Common myeloid progenitor, CD34-positive (primary cell): ENCODE results near the gene PCDH15.

Experiments
- CTCF ChIA-PET: fragments of 350-600 bp; sonication (Branson Sonifier 250); formaldehyde crosslinking; loops from one replicate; lab custom pipeline; 2021; ENCODE audit warnings: antibody characterized with exemption; lab: Charles Lee
- POLR2A ChIA-PET: fragments of 350-600 bp; sonication (Branson Sonifier 250); formaldehyde crosslinking; loops from one replicate; lab custom pipeline; 2021; ENCODE audit warnings: antibody characterized with exemption; lab: Charles Lee
- DNase-seq, 3 donors: peaks; one replicate each; pipeline versions ENCODE4 v3.0.0 to v3.0.0-alpha.2; 2013
- H3K27ac ChIP-seq, 2 experiments: 1 replicate in 1 of 2; 2 replicates in 1 of 2; pipeline ENCODE4 v1.7.0; 2013; ENCODE audit warnings: inconsistent platforms in 2 of 2, low read length in 2 of 2, mild to moderate bottlenecking in 2 of 2, low read depth in 1 of 2, moderate library complexity in 1 of 2; ENCODE audit not compliant: severe bottlenecking in 2 of 2, insufficient read depth in 1 of 2, poor library complexity in 1 of 2
- H3K27me3 ChIP-seq, 5 experiments: replicated peaks in 2 of 5; 1 replicate in 3 of 5; 2 replicates in 2 of 5; pipeline versions ENCODE4 v1.6.1 to v1.7.0; 2013; ENCODE audit warnings: low read length in 4 of 5, mild to moderate bottlenecking in 2 of 5, moderate library complexity in 2 of 5, inconsistent platforms in 1 of 5; ENCODE audit not compliant: insufficient read depth in 5 of 5, control insufficient read depth in 4 of 5
- H3K36me3 ChIP-seq, 4 experiments: 1 replicate in 2 of 4; 2 replicates in 2 of 4; pipeline versions ENCODE4 v1.6.1 to v1.7.0; 2013; ENCODE audit warnings: low read length in 3 of 4, control low read depth in 1 of 4, mild to moderate bottlenecking in 1 of 4; ENCODE audit not compliant: control insufficient read depth in 4 of 4, insufficient read depth in 4 of 4
- H3K4me1 ChIP-seq, 4 experiments: 1 replicate in 3 of 4; 2 replicates in 1 of 4; pipeline versions ENCODE4 v1.6.1 to v1.7.1; 2013; ENCODE audit warnings: low read length in 3 of 4, mild to moderate bottlenecking in 3 of 4, control low read depth in 1 of 4, inconsistent platforms in 1 of 4, moderate library complexity in 1 of 4; ENCODE audit not compliant: control insufficient read depth in 4 of 4, insufficient read depth in 4 of 4; ENCODE audit errors: control extremely low read depth in 1 of 4
- H3K4me3 ChIP-seq, 7 experiments: 1 replicate in 4 of 7; 2 replicates in 3 of 7; pipeline versions ENCODE4 v1.5.1 to v1.7.0; 2013; ENCODE audit warnings: mild to moderate bottlenecking in 7 of 7, low read length in 6 of 7, moderate library complexity in 6 of 7, inconsistent platforms in 2 of 7, low read depth in 2 of 7, control low read depth in 1 of 7; ENCODE audit not compliant: insufficient read depth in 4 of 7, control insufficient read depth in 1 of 7; ENCODE audit errors: extremely low read depth in 1 of 7
- H3K9me3 ChIP-seq, 5 experiments: 1 replicate in 4 of 5; 2 replicates in 1 of 5; pipeline versions ENCODE4 v1.6.1 to v1.7.1; 2013; ENCODE audit warnings: low read length in 4 of 5, mild to moderate bottlenecking in 2 of 5, inconsistent platforms in 1 of 5, low read depth in 1 of 5, moderate library complexity in 1 of 5; ENCODE audit not compliant: control insufficient read depth in 4 of 5, insufficient read depth in 2 of 5; ENCODE audit errors: control extremely low read depth in 1 of 5
- whole genome bisulfite sequencing: methylation state at CpG from one replicate; pipeline ENCODE4 v1.1.5; 2013; ENCODE audit not compliant: insufficient coverage; 5-methylcytosine and 5-hydroxymethylcytosine counted together

Gene PCDH15

GRCh38 chr10:54485971-54486370 lies 315.1 kb downstream of the PCDH15 start:
- H3K27me3 ChIP-seq, result no peaks in the 10 kb centered on the region
- CTCF ChIA-PET, result no interaction called here
- no peaks in the 10 kb centered on the region for H3K36me3 ChIP-seq
- no peak overlapping the region for H3K27ac ChIP-seq
- H3K4me1 ChIP-seq, result no peaks in the 10 kb centered on the region
- H3K9me3 ChIP-seq, result no peaks in the 10 kb centered on the region
- POLR2A ChIA-PET, result no interaction called here
- no peak overlapping the region for H3K4me3 ChIP-seq
- 88% methylated on average over 2 of the region's 2 CpGs for WGBS
- no peak for DNase-seq

GRCh38 chr10:54484186-54484585 lies 316.8 kb downstream of the PCDH15 start:
- no peak for DNase-seq
- POLR2A ChIA-PET, result no interaction called here
- Histone ChIP-seq H3K27me3 (no peaks in the 10 kb centered on the region), H3K4me1 (no peaks in the 10 kb centered on the region), H3K9me3 (no peaks in the 10 kb centered on the region), H3K36me3 (no peaks in the 10 kb centered on the region), H3K27ac (no peak overlapping the region), H3K4me3 (no peak overlapping the region)
- CTCF ChIA-PET, result no interaction called here
- no CpG with 5 or more reads among the region's 1 CpG for WGBS

- Histone ChIP-seq H3K4me1 (no peaks in the 10 kb centered on the region), H3K4me3 (no peak overlapping the region), H3K36me3 (no peaks in the 10 kb centered on the region), H3K27ac (no peak overlapping the region), H3K27me3 (no peaks in the 10 kb centered on the region), H3K9me3 (no peaks in the 10 kb centered on the region)
- WGBS, result no CpG with 5 or more reads among the region's 3 CpGs
- CTCF ChIA-PET, result no interaction called here
- POLR2A ChIA-PET, result no interaction called here
- no peak for DNase-seq
Observed at GRCh38 chr10:54478601-54479000, 322.4 kb downstream of the PCDH15 start.

GRCh38 chr10:54477738-54478137 lies 323.3 kb downstream of the PCDH15 start:
- ChIA-PET POLR2A (no interaction called here), CTCF (no interaction called here)
- no peaks in the 10 kb centered on the region for H3K9me3 ChIP-seq
- H3K36me3 ChIP-seq, result no peaks in the 10 kb centered on the region
- H3K4me1 ChIP-seq, result no peaks in the 10 kb centered on the region
- no peak overlapping the region for H3K27ac ChIP-seq
- H3K27me3 ChIP-seq, result no peaks in the 10 kb centered on the region
- WGBS, result no CpG with 5 or more reads among the region's 4 CpGs
- DNase-seq, result no peak
- H3K4me3 ChIP-seq, result no peak overlapping the region

- no peaks in the 10 kb centered on the region for H3K9me3 ChIP-seq
- no peak for DNase-seq
- H3K36me3 ChIP-seq, result no peaks in the 10 kb centered on the region
- H3K27me3 ChIP-seq, result no peaks in the 10 kb centered on the region
- peak overlapping the region in 1 of 7 experiments; percentile 48 for H3K4me3 ChIP-seq
- H3K27ac ChIP-seq, result no peak overlapping the region
- WGBS, result no CpG with 5 or more reads among the region's 1 CpG
- ChIA-PET POLR2A (no interaction called here), CTCF (no interaction called here)
- H3K4me1 ChIP-seq, result no peaks in the 10 kb centered on the region
Observed at GRCh38 chr10:54470324-54470631, 330.8 kb downstream of the PCDH15 start.

- Histone ChIP-seq H3K27ac (no peak overlapping the region), H3K9me3 (no peaks in the 10 kb centered on the region), H3K27me3 (no peaks in the 10 kb centered on the region), H3K36me3 (no peaks in the 10 kb centered on the region), H3K4me1 (no peaks in the 10 kb centered on the region), H3K4me3 (peak overlapping the region in 1 of 7 experiments; percentile 48)
- CTCF ChIA-PET, result no interaction called here
- POLR2A ChIA-PET, result no interaction called here
- 87% methylated on average over 8 of the region's 8 CpGs for WGBS
- no peak for DNase-seq
Observed at GRCh38 chr10:54469587-54470323, 331.3 kb downstream of the PCDH15 start.

GRCh38 chr10:54454271-54454670 lies 346.8 kb downstream of the PCDH15 start:
- H3K27me3 ChIP-seq, result no peaks in the 10 kb centered on the region
- peaks cover 0 to 2% (median 0%) of the 10 kb centered on the region in 5 experiments for H3K9me3 ChIP-seq
- no peaks in the 10 kb centered on the region for H3K4me1 ChIP-seq
- no peaks in the 10 kb centered on the region for H3K36me3 ChIP-seq
- no CpG with 5 or more reads among the region's 1 CpG for WGBS
- CTCF ChIA-PET, result no interaction called here
- DNase-seq, result no peak
- no peak overlapping the region for H3K27ac ChIP-seq
- H3K4me3 ChIP-seq, result no peak overlapping the region
- POLR2A ChIA-PET, result no interaction called here
